ENCODE data around the gene PRKAG2.

GRCh38 chr7:151917791-151918509 lies 41.0 kb upstream of the PRKAG2 start:
- TF ChIP-seq CTCF (IDR thresholded peaks at IDR 0.05), result no peak
- peak in 2 of 3 donors; percentile 36 to 52 for TF ChIP-seq POLR2AphosphoS5 (IDR thresholded peaks at IDR 0.05)
- TF ChIP-seq POLR2A (IDR thresholded peaks at IDR 0.05), result no peak
- TF ChIP-seq EP300 (IDR thresholded peaks at IDR 0.05), result no peak
